ELF-1 (cell line): ENCODE measurements around the gene EFS.

Experiments
- DNase-seq: peaks from one replicate; pipeline ENCODE4 v3.0.0-alpha.2; 2016; ENCODE audit warnings: low read depth, low spot score

EFS gene

GRCh38 chr14:23306412-23307145, 58.4 kb downstream of the EFS start, which contains the start of gene BCL2L2:
TSS of gene BCL2L2 (plus strand) at chr14:23306833. CDS start at chr14:23307768, 935 bp downstream.
- peak; percentile 95 for DNase-seq
